ENCODE measurements around the gene FLRT1.
A peak's percentile ranks its signal among the peaks of the same experiment; 100 is the strongest.
"Not testable (repeated sequence)": the region's sequence is repeated elsewhere in the genome, so short reads cannot be mapped to it uniquely, and the experiment has no call there.

FLRT1 gene

DNA sequence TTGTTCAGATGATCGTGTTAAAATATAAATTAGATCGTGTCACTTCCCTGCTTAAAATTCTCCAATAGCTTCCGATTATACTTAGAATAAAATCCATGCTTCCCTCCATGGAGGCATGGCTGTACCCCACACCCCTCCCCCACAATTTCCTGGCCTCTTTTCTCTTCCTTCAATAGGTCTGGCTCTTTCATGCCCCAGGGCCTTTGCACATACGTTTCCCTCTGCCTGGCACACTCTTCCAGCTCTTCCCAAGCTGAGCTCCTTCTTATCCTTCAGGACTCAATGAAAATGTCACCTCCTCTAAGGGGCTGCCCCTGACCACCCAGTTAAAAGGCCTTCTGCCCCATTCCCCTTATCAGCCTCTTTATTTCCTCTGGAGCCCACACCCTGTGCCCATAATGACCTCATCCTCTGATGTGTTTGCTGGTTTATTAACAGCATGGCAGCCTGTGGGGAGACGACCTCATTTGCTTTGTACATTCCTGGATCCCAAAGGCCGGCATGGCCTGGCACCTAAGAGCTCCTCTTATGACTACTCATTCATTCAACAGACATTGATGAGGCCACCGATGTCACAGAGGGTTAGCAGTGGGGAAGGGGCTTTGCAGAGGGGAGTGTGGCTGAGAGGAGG is 9.0 kb upstream of the FLRT1 start:
- no peak for DNase-seq

DNA sequence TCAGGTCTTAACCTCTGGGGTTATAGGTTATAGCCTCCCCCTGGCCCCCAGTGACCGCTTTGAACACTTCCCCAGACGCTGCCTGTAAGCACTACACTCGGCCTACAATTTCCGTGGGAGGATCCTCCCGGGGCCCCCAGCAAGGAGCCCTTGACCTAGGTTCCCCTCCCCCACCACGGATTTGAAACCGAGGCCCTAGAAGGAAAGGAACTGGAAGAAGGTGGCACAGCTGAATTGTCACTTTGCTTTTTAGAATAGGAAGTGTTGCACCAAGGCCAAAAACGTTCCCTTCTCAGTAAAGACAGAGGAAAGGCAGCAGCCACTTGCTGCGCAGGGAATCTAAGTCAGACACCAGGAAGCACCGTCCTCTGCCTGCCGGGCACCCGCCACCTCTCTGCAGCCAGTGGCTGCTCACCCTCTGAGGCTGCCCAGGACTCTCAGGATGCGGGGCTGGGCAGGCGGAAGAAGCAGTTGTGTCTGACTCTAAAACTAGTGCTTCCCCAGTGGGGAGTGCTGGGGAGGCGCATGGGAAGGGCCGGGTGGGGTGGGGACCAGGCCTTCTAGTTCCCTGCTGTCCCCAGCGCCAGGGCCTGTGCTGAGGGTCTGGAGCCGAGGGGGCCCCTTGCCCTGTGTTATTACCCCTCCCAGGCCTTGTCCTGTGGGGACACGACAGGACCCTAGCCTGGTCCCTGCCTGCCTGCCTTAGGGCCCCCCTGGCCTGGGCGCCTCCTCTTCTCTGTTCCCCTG is 7.9 kb upstream of the FLRT1 start:
- DNase-seq, result no peak

DNA sequence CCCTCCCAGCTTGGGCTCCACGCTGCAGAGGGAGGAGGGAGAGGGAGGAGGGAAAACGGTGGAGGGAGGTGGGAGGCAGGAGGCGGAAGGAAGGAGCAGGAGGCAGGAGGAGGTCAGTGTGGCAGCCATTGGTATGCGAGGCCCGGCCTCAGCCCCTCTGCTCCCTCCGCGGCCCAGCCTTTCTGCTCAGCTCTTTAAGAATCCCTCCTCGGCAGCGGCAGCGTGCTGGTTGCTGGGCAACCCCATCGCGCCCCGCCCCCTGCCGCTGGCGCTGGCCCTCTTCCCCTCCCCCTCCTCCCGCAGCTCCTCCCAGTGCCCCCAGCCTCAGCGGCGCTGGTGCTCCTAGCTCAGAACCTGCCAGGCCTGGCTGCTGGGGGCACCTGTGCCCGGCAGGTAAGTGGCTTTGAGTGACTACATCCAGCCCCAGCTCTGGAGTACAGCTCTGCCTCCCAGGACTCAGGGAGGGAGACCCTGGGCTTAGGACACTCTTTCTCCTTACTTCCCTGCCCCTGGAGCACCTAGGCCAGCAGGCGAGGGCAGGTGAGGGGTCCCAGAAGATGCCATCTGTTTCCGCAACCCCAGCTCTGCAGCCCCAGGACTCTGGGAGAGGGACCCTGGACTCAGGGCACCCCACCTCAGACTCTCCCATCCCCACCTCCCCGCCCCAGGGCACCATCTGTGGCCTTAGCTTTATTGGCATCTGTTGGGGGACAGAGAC is 7.2 kb upstream of the FLRT1 start:
- DNase-seq, result peak; percentile 68

DNA sequence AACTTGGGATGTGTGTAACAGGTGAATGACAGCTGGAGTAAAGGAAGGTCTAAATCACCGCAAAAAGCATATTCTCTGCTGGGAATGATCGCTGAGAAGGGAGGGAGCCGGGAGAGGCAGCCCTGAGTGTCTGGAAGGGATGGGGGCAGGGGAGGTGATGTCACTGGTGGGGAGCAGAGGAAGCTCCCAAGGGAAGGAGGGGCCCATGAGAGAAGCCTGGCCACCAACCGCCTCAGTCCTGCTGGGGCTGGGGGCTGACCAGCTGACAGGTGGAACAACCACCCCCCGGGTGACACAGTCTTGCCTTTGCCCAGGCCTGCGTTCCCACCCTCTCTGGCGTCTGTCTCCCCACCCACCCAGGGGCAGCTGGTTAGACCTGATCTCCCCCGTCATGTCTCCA is 6.0 kb upstream of the FLRT1 start:
- no peak for DNase-seq

DNA sequence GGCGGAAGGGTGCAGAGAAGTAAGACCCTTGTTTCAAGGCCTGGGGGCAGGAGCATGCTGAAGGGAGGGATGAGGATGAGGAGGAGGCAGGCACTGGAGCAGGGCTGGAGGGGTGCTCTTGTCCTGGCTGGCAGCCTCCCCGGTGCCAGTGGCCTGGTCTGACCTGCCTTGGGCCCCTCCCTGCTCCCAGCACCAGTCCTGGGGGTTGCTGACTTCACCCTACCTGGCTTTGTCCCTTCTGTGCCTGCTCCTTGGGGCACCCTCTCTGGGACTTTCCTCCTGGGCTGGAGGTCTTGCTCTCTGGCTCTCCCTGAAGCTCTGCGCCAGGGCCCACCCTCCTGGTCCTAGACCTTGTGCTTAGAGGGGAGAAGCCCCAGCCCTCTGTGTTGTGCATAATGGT is 4.7 kb upstream of the FLRT1 start:
- no peak for DNase-seq

DNA sequence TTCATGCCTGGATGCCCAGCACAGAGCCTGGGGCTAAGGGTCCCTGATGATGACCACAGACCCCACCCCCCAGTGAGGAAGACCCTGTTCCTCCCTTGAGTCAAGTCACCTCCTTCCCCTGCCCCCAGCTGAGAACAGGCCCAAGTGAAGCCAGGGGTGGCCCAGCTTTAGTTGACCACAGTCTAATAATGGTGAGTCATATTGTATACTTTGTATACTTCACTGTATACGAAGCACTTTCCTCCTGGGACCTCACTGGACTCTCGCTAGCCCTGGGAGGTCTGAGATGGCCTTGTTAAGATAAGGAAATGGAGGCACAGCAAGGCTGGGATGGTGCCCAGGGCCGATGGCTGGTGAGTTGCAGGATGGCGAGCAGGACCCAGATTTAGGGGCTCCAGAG is 3.7 kb upstream of the FLRT1 start:
- DNase-seq, result no peak

DNA sequence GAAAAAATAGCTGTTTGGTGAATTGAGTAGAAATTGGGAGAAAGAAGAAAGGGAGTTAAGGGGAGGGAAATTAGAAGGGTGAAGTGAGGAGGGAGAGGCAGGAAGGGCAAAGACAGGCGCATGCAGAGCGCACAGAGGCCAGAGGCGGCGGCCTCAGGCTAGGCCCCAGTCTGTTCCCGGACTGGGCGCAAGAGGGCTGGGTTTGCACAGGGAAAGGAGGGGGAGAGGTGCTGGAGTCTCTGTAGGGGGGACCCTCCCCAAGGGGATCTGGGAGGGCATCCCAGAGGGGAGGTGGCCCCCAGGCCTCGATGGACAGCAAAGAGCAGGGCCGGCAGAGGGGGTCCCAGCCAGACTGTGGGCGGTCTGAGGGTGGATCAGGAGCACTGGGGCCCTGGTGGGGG is 1.3 kb upstream of the FLRT1 start:
- no peak for DNase-seq

DNA sequence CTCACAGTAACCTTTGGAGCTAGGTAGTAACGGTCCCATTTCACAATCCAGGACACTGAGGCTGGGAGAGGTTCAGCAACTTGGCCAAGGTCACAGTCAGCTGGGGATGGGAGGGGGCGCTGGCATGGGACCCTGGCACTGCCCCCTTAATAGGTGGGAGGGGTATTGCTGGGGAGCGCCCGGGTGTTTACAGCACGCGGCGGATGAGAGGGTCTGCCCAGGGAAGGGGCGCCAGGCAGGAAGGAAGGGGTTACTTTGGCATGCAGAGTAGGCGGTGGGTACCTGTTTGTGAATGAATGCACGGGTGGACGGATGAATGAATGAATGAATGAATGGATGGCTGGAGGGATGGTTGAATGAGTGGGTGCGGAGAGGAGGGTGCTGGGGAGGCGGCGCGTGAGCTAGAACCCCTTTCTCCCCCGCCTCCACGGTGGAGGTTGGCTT is 628 bp upstream of the FLRT1 start:
- DNase-seq, result no peak

DNA sequence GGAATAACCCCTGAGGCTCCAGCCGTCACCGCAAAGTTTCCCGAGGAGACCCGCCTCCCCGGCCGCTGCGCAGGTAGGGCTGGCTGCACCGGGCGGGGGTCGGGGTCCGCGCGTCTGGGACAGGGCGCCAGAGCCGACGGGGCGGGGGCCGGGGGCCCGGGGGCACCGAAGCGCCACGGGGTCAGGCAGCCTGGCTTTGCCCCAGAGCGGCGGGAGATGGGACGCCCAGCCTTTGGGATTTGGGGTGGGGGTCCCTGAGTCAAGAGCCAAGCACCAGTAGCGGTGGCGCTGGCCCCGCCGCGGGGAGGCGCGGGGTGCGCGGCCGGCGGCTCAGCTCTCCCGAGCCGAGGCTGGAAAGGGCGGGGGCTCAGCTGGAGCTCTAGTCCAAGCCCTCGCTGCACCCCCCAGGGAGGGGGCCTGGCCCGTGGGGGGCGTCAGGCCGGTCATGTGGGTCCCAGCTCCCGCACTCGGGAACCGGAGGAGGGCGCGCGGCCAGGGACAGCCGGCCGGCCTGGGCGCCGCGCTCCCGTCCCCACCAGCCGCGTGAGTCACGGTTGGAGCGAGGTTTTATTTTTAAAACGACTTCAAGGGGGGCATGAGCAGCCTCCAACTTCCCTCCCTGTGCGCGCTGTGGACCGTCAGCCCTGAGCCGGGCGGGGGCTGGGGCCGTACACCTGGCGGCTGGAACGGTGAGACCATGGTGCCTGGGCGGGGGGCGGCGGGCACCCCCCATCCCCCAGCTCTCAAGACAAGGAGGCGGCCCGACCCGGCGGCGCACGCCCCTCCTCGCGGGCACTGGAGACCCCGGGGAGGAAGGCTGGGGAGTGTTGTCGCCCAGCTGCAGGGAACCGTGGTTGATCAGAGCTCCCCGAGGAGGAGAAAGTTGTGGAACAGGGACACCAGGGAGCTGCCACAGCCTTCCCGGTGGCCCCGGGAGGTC is 626 bp downstream of the FLRT1 start:
- peak; percentile 42 for DNase-seq

DNA sequence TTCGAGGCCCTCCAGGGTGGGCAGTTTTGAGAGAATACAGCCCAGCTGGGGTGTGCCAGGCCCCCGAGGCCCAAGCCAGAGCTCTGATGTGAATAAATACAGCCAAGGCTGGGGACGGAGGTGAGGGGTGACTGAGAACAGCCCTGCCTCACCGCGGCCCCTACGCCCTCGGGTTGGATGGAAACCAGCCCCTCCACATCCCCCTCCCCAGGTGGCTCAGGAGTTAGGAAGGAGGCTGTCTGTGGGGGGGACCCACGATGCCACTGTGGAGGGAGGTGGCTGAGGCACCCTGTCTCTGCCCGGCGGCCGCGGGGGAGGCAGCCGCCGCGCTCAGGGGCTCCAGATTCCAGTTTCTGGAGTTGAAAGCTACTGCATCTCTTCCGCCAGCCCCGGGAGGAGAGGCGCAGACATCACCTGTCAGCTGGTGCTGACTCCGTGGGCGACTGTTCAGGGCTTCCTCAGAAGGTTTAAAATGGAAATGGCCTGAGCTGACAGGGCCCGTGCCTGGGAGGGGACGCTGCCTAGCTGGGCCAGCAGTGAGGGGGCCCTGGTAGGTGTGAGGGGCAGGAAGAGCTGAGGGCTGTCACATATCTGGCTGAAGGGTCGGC is 1.4 kb downstream of the FLRT1 start:
- DNase-seq, result no peak

DNA sequence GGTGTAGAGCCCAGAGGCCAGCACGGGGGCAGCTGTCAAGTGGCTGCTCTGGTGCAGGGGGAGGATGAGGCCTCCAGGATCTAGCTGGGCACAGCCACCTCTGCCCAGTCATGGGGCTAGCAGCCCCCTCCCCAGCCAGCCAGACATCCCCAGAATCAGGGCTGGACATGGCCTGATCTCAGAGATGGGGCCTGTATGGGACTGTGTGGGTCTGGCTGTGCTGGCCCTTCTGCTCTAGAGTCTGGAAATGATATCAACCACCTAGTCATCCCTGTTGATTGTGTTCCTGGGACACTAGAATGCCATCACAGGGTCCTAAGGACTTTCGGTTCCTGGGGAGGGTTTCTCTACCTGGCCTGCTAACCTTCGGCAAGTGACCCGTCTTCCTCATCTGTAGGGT is 2.8 kb downstream of the FLRT1 start:
- DNase-seq, result no peak

DNA sequence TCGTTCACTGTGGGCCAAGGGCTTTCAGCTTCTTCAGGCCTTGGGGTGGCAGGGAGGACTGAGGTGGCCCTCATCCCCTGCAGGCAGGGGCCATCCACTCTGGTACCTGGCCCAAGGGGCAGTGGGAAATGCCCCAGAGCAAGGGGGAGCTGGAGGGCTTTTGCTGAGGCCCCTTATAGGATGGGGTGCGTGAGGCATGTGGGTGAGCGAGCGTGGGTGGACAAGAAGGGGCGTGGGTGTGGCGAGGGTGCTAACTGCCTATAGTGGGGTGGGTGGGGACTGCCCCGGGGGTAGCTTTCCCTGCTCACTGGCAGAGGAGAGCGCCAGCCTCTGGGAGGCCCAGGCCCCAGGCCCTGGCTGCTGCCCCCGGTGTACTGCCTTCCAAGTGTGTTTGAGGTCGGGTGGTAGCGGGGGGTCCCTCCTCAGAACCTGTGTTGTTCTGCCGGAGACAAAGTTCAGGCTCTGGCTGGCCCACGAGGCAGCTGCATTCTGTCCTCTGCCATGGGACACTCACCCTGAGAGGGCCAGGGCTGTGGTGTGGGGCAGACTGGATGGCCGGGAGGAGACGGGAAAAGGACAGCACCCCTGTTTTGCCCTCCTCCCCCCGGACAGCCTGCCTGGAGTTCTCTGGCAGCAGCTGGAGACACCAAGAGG is 3.4 kb downstream of the FLRT1 start:
- DNase-seq, result no peak

DNA sequence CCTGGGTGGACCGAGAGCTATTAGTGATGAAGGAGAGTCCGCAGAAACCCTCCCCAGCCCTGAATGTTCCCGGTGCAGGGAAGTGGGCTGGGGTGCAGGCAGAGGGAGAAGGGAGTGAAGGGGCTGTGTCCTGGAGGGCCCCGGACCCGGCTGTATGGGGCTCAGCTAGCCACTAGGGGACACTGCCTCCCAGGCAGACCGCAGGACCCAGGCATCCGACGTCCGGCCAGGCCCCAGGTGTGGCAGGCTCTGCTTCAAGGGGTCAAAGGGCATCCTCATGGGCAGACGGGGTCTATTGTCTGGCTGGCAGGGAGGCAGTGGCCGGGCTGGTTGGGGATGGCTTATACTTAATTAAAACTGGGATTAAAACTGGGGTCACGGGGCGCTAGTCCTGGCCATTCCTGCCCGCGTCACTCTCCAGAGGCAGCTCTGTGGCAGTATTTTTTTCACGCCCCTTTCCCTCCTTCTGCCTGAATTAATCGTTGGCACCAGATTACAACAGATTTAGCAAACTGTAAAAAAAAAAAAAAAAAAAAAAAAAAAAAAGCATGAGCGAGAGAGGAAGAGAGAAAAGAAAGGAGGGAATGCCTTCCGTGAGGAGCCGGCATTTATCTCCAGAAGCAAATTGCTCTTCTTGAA is 5.1 kb downstream of the FLRT1 start:
- peak; percentile 67 for DNase-seq

DNA sequence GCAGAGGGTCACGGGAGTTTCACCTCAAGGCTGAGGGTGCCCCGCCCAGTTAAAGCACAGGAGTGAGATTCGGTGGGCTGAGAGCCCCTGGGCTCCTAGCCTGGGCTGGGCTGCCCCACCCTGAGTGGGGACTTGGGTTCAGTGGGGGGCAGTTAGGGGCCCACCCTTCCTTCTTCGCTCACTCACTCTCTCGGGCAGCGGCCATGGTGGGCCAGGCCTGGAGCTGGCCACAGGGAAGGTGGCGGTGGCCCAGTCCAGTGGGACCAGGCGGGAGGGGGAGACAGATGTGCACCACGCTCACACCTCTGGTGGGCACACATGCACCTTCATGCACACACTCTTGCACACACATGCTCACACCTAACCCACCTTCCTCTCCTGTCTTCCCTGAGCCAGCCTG is 6.1 kb downstream of the FLRT1 start:
- DNase-seq, result no peak

DNA sequence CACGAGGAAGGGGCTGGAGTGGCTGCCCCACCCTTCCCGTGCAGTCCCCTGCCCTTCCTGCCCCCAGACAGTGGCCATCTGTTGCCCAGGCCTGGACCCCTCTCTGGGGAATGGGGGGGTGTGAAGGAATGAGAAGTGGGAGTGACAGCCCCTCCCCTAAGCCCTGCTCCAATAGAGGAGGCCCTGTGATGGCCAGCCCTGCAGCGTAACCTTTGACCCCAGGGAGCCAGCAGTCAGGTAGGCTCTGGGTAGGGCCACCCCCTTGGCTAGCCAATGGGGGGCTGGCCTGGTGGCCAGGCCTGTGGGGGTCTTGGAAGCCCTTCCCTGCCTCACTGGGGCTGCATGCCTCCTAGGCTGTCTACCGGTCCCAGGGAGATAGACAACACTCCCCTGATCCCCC is 6.6 kb downstream of the FLRT1 start:
- DNase-seq, result no peak

DNA sequence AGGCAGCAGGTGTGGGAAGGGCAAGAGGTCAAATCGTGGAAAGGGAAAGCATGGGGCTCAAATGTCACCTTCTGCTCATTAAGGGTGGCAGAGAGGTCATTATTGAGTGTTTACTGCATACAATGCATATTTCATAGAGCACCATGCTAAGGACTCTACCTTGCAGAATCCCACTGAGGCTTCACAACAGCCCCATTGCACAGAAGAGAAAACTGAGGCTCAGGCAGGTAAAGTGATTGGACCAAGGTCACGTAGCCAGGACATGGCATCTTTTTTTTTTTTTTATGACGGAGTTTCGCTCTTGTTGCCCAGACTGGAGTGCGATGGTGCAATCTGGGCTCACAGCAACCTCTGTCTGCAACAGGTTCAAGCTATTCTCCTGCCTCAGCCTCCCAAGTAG is 7.8 kb downstream of the FLRT1 start:
- no peak for DNase-seq

DNA sequence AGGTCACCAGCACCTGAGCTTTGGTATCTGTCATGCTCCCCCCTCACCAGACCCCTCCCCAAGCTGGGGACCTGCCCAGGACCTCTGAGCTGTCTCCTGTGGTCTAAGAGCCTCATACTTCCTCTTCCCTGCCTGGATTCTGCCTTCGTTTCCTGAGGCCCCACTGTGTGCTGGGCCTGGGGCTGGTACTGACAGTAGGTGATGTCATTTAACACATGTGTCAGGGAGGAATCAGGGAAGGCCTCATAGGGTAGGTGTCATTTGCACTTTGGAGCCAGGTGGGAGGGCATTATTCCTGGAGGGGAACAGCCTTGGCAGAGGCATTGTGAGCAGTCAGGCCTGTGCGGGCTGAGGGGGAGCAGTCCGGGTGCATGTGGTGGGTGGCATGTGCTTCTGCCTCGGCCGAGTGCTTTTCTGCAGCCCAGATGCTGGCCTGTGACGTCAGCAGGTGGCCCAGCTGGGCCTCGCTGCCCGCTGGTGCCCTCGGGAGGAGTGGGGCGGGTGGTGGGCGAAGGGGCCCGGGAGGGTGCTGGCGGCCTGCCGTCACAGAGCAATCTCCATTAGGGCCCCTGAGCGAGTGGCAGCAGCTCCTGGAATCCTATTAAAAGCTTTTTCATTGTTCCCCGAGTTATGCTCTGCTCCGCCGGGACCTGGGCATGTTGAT is 9.1 kb downstream of the FLRT1 start:
- DNase-seq, result no peak

DNA sequence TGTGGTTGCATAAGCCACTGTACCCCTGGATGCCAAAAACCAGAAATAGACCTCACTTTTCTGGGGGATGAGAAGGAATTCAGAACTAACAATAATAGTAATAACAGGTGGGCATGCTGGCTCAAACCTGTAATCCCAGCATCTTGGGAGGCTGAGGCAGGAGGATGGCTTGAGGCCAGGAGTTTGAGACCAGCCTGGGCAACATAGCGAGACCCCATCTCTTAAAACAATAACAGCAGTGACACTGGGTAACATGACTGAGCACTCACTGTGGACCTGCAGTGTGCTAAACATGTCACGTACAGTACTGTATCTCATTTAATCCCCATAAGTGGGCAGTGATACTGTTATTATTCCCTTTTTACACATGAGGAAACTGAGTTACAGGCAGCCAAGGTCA is 10.0 kb downstream of the FLRT1 start:
- DNase-seq, result no peak

DNA sequence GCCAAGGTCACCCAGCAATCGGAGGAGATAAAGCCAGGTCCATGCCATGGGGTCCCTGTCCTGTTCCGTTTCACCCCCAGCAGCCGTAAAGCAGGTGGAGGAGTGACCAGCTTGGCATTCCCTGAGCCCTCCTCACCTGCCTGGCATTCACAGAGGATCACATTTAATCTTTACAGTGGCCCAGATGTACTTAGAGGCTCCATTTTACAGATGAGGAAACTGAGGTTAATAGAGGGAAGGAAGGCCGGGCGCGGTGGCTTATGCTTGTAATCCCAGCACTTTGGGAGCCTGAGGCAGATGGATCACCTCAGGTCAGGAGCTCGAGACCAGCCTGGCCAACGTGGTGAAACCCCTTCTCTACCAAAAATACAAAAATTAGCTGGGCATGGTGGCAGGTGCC is 11.6 kb downstream of the FLRT1 start:
- DNase-seq, result not testable (repeated sequence)

DNA sequence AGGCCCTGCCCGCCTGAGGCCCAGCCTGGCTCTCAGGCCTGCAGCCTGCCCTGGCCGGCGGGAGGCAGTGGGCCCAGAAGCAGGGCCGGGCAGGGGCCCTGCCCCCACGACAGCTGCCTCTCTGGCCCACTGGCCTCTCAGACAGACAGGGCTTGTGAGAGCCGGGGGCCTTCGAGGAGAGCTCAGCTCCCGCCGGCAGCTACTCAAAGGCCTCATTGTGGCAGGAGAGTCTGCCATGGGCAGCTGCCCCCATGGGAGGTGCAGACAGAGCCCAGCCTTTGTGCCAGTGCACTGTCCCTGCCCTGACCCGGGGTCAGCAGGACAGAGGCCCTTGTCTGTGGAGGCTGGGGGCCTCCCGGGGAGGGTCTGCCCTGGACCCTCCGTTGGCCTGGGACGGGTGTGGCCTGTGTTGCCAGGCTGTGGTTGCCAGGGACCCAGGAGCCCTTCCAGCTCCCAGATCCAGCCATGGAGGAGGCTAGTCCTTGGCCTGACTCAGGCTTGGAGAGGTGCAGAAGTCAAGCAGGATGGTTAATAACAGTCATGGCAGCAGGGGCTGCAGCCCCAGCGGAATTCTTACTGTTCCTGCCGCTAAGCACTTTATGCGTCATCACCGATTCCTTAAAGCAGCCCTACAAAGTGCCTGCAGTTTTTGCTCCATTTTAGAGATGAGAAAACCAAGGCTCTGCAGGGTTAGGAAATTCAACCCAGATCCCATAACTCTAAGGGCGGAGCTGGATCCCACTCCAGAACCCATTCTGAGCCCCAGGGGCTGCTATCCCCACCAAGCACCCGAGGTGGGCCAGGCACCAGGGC is 12.5 kb downstream of the FLRT1 start:
- DNase-seq, result no peak

Measured in NCI-H146 (cell line).